CD8-positive, alpha-beta memory T cell (primary cell): ENCODE measurements around the gene PREX1. TPM values are rescaled to one million over a fixed set of nuclear protein-coding genes. Genes with fewer than 3 reads are reported as not detected.
"Not testable (repeated sequence)": the region's sequence is repeated elsewhere in the genome, so short reads cannot be mapped to it uniquely, and the experiment has no call there.

ENCODE experiments used
- CTCF ChIA-PET: fragments of 350-600 bp; sonication (Branson Sonifier 250); formaldehyde crosslinking; loops from one replicate; lab custom pipeline; 2021; ENCODE audit warnings: antibody characterized with exemption; lab: Charles Lee
- POLR2A ChIA-PET: fragments of 350-600 bp; sonication (Branson Sonifier 250); formaldehyde crosslinking; loops from one replicate; lab custom pipeline; 2021; ENCODE audit warnings: antibody characterized with exemption; lab: Charles Lee
- DNase-seq, 5 donors: peaks; one replicate each; pipeline versions ENCODE4 v3.0.0 to v3.0.0-alpha.2; 2020 to 2022; ENCODE audit warnings: mixed read lengths in 1 of 5
- H3K27ac ChIP-seq: one replicate; pipeline ENCODE4 v1.7.0; 2013; ENCODE audit warnings: low read depth, mild to moderate bottlenecking, low read length, moderate library complexity
- H3K27me3 ChIP-seq: 2 replicates; pipeline ENCODE4 v1.7.0; 2013; ENCODE audit warnings: low read length, mild to moderate bottlenecking; ENCODE audit not compliant: insufficient read depth, poor library complexity, severe bottlenecking
- H3K36me3 ChIP-seq: 2 replicates; pipeline ENCODE4 v1.7.0; 2013; ENCODE audit warnings: mild to moderate bottlenecking, low read length, moderate library complexity; ENCODE audit not compliant: insufficient read depth
- H3K4me1 ChIP-seq: 2 replicates; pipeline ENCODE4 v1.7.0; 2013; ENCODE audit warnings: mild to moderate bottlenecking, low read length, moderate library complexity; ENCODE audit not compliant: insufficient read depth
- H3K4me3 ChIP-seq: 2 replicates; pipeline ENCODE4 v1.7.0; 2013; ENCODE audit warnings: mild to moderate bottlenecking, low read length
- H3K9me3 ChIP-seq: 2 replicates; pipeline ENCODE4 v1.7.0; 2013; ENCODE audit warnings: mild to moderate bottlenecking, low read length
- H3K27ac Mint-ChIP-seq, 8 donors: one replicate each; pipeline ENCODE4 v1.8.0; 2020 to 2021; ENCODE audit warnings: mixed read lengths in 8 of 8, mild to moderate bottlenecking in 6 of 8, inconsistent platforms in 3 of 8, moderate library complexity in 3 of 8
- H3K27me3 Mint-ChIP-seq, 2 donors: one replicate each; pipeline ENCODE4 v1.8.0; 2020 to 2021; ENCODE audit warnings: mixed read lengths in 2 of 2, mild to moderate bottlenecking in 1 of 2, moderate library complexity in 1 of 2
- H3K36me3 Mint-ChIP-seq, 3 donors: one replicate each; pipeline ENCODE4 v1.8.0; 2020 to 2021; ENCODE audit warnings: mixed read lengths in 3 of 3, inconsistent platforms in 1 of 3, mild to moderate bottlenecking in 1 of 3
- H3K4me1 Mint-ChIP-seq, 3 donors: one replicate each; pipeline ENCODE4 v1.8.0; 2020 to 2021; ENCODE audit warnings: mixed read lengths in 3 of 3, inconsistent platforms in 1 of 3, mild to moderate bottlenecking in 1 of 3
- H3K4me3 Mint-ChIP-seq, 7 donors: one replicate each; pipeline ENCODE4 v1.8.0; 2020 to 2021; ENCODE audit warnings: mixed read lengths in 7 of 7, mild to moderate bottlenecking in 6 of 7, moderate library complexity in 4 of 7, inconsistent platforms in 2 of 7
- H3K9me3 Mint-ChIP-seq, 5 donors: one replicate each; pipeline ENCODE4 v1.8.0; 2020 to 2022; ENCODE audit warnings: mixed read lengths in 5 of 5, mild to moderate bottlenecking in 3 of 5, moderate library complexity in 2 of 5, inconsistent platforms in 1 of 5
- polyA plus RNA-seq: library from polyadenylated mRNA; unstranded; fragments of 300-500 nt; fragmentation: Illumina TruSeq; gene quantifications from one replicate; pipeline ENCODE4 v1.2.3, GENCODE V29; 2021
- total RNA-seq, 2 experiments: library from RNA; stranded (reverse); gene quantifications; one replicate each; pipeline ENCODE4 v1.2.3, GENCODE V29; 2021

Gene PREX1
- total and polyA plus RNA-seq, 3 experiments from 2014 or later: 89.5 to 90.5 (median 90.0) TPM

- Histone ChIP-seq H3K4me1 (no peaks in the 10 kb centered on the region), H3K4me3 (no peak overlapping the region), H3K36me3 (no peaks in the 10 kb centered on the region), H3K9me3 (no peaks in the 10 kb centered on the region), H3K27me3 (no peaks in the 10 kb centered on the region), H3K27ac (no peak overlapping the region)
- H3K4me3 Mint-ChIP-seq: no peak overlapping the region
- H3K36me3 Mint-ChIP-seq: peaks cover 0 to 2% (median 0%) of the 10 kb centered on the region in 3 donors
- peaks cover 0 to 2% (median 0%) of the 10 kb centered on the region in 5 donors for H3K9me3 Mint-ChIP-seq
- DNase-seq: no peak
- peaks cover 6 to 16% (median 12%) of the 10 kb centered on the region in 3 donors for H3K4me1 Mint-ChIP-seq
- H3K27ac Mint-ChIP-seq: no peak overlapping the region
- CTCF ChIA-PET: no interaction called here
- POLR2A ChIA-PET: no interaction called here
- H3K27me3 Mint-ChIP-seq: peaks cover 0 to 5% of the 10 kb centered on the region in 2 donors
These were observed 17.2 kb upstream of the PREX1 start for GRCh38 chr20:48844996-48845395.

GRCh38 chr20:48843896-48844295 lies 16.1 kb upstream of the PREX1 start:
- H3K27me3 Mint-ChIP-seq, CTCF ChIA-PET, H3K27me3 ChIP-seq, H3K9me3 Mint-ChIP-seq, H3K9me3 ChIP-seq, H3K4me1 ChIP-seq, H3K27ac Mint-ChIP-seq, H3K36me3 ChIP-seq, H3K4me3 ChIP-seq, H3K4me3 Mint-ChIP-seq, POLR2A ChIA-PET, DNase-seq, H3K27ac ChIP-seq, H3K36me3 Mint-ChIP-seq: not testable (repeated sequence)
- H3K4me1 Mint-ChIP-seq: peaks cover 12 to 20% (median 13%) of the 10 kb centered on the region in 3 donors

- Mint-ChIP-seq H3K27ac (peak overlapping the region in 1 of 8 donors; percentile 30), H3K36me3 (no peaks in the 10 kb centered on the region), H3K4me3 (no peak overlapping the region), H3K9me3 (peaks cover 0 to 1% (median 0%) of the 10 kb centered on the region in 5 donors), H3K4me1 (peaks cover 12 to 20% (median 13%) of the 10 kb centered on the region in 3 donors), H3K27me3 (peaks cover 0 to 5% of the 10 kb centered on the region in 2 donors)
- Histone ChIP-seq H3K9me3 (no peaks in the 10 kb centered on the region), H3K27ac (no peak overlapping the region), H3K27me3 (no peaks in the 10 kb centered on the region), H3K4me3 (no peak overlapping the region), H3K4me1 (no peaks in the 10 kb centered on the region), H3K36me3 (no peaks in the 10 kb centered on the region)
- CTCF ChIA-PET: no interaction called here
- DNase-seq: no peak
- POLR2A ChIA-PET: no interaction called here
These were observed 15.4 kb upstream of the PREX1 start for GRCh38 chr20:48843057-48843806.

DNA sequence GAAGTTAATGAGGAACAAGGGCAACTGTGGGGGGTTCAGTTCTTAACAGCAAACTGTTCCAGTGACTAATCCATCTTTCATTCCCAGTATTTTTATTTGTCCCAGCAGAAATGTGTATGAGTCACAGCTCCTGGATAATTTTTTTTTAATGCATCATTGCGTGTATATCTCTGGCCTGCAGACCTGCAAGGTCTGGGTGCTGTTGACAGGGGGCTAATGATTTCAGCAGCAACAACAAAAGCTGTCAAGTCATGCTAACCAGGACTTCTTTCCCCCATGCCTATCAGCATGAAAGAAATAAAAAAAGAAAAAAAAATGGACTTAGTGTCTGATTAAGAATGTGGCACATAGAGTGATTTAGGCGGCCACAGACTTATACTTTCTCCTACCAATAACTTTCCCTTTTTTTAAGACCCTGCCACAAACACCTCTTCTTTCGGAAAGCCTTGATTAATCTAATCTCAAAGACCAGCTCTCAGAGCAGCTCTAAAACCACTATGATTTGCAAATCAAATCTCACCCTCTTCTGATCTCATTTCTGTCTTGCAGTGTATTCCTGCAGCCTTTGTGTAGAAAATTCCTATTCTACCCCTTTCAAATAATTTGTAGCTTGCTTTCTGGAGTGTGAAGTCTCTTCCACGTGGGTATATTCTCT lies 14.2 kb upstream of the PREX1 start:
- H3K27ac Mint-ChIP-seq: no peak overlapping the region
- no peak overlapping the region for H3K4me3 ChIP-seq
- no peak overlapping the region for H3K4me3 Mint-ChIP-seq
- CTCF ChIA-PET: interaction anchor here (0.9 to 1.3 kb wide), 2 partner anchors 11 to 184 kb away, joined by 3 to 4 read pairs; no protein-coding TSS in a partner anchor
- H3K9me3 Mint-ChIP-seq: no peaks in the 10 kb centered on the region
- H3K4me1 ChIP-seq: no peaks in the 10 kb centered on the region
- H3K36me3 Mint-ChIP-seq: no peaks in the 10 kb centered on the region
- peaks cover 0 to 4% of the 10 kb centered on the region in 2 donors for H3K27me3 Mint-ChIP-seq
- no peaks in the 10 kb centered on the region for H3K9me3 ChIP-seq
- POLR2A ChIA-PET: no interaction called here
- H3K4me1 Mint-ChIP-seq: peaks cover 7 to 11% (median 10%) of the 10 kb centered on the region in 3 donors
- no peaks in the 10 kb centered on the region for H3K27me3 ChIP-seq
- H3K27ac ChIP-seq: no peak overlapping the region
- DNase-seq: no peak
- no peaks in the 10 kb centered on the region for H3K36me3 ChIP-seq

GRCh38 chr20:48841196-48841874 lies 13.5 kb upstream of the PREX1 start:
- Histone ChIP-seq H3K27ac (no peak overlapping the region), H3K4me3 (no peak overlapping the region), H3K36me3 (no peaks in the 10 kb centered on the region), H3K27me3 (no peaks in the 10 kb centered on the region), H3K4me1 (no peaks in the 10 kb centered on the region), H3K9me3 (no peaks in the 10 kb centered on the region)
- DNase-seq: no peak
- POLR2A ChIA-PET: no interaction called here
- Mint-ChIP-seq H3K4me1 (peaks cover 4 to 8% (median 6%) of the 10 kb centered on the region in 3 donors), H3K36me3 (no peaks in the 10 kb centered on the region), H3K27me3 (peaks cover 0 to 3% of the 10 kb centered on the region in 2 donors), H3K27ac (no peak overlapping the region), H3K9me3 (no peaks in the 10 kb centered on the region), H3K4me3 (no peak overlapping the region)
- CTCF ChIA-PET: interaction anchor here (0.9 to 1.3 kb wide), 2 partner anchors 10 to 184 kb away, joined by 3 to 4 read pairs; no protein-coding TSS in a partner anchor

- H3K9me3 ChIP-seq: no peaks in the 10 kb centered on the region
- H3K4me3 Mint-ChIP-seq: no peak overlapping the region
- H3K4me1 Mint-ChIP-seq: peaks cover 0 to 7% (median 4%) of the 10 kb centered on the region in 3 donors
- H3K27me3 Mint-ChIP-seq: peaks cover 0 to 2% of the 10 kb centered on the region in 2 donors
- no peaks in the 10 kb centered on the region for H3K9me3 Mint-ChIP-seq
- H3K36me3 Mint-ChIP-seq: no peaks in the 10 kb centered on the region
- no peak for DNase-seq
- no peaks in the 10 kb centered on the region for H3K4me1 ChIP-seq
- no peaks in the 10 kb centered on the region for H3K27me3 ChIP-seq
- CTCF ChIA-PET: no interaction called here
- peak overlapping the region in 1 of 8 donors; percentile 64 for H3K27ac Mint-ChIP-seq
- H3K4me3 ChIP-seq: no peak overlapping the region
- H3K27ac ChIP-seq: no peak overlapping the region
- H3K36me3 ChIP-seq: no peaks in the 10 kb centered on the region
- POLR2A ChIA-PET: no interaction called here
These were observed 11.5 kb upstream of the PREX1 start for GRCh38 chr20:48839154-48839917.

GRCh38 chr20:48837014-48837413 lies 9.2 kb upstream of the PREX1 start:
- H3K36me3 Mint-ChIP-seq: no peaks in the 10 kb centered on the region
- no peaks in the 10 kb centered on the region for H3K9me3 ChIP-seq
- H3K27me3 Mint-ChIP-seq: no peaks in the 10 kb centered on the region
- H3K4me1 Mint-ChIP-seq: peaks cover 0 to 7% (median 4%) of the 10 kb centered on the region in 3 donors
- no peaks in the 10 kb centered on the region for H3K36me3 ChIP-seq
- H3K27ac Mint-ChIP-seq: no peak overlapping the region
- ChIA-PET CTCF (no interaction called here), POLR2A (no interaction called here)
- no peak overlapping the region for H3K4me3 Mint-ChIP-seq
- H3K4me3 ChIP-seq: no peak overlapping the region
- H3K9me3 Mint-ChIP-seq: no peaks in the 10 kb centered on the region
- H3K27ac ChIP-seq: no peak overlapping the region
- no peaks in the 10 kb centered on the region for H3K4me1 ChIP-seq
- H3K27me3 ChIP-seq: no peaks in the 10 kb centered on the region
- no peak for DNase-seq
